Measurements from ENCODE around the gene HES4. TPM values are rescaled to one million over a fixed set of nuclear protein-coding genes. Genes with fewer than 3 reads are reported as not detected.

HES4 gene
- total and polyA plus RNA-seq, 2 of the 13 experiments (the other 11 are each of a cell fraction or from before 2014, with no cell fraction given), result 8.8 to 10.6 TPM

GRCh38 chr1:1006305-1007159, 6.6 kb upstream of the HES4 start (continued):
- TF ChIP-seq ELF1 (CRISPR knock-in tag; IDR thresholded peaks at IDR 0.05) (peak; percentile 82), KLF13 (CRISPR knock-in tag; IDR thresholded peaks at IDR 0.05) (no peak; the same call in 1 of the 2 replicates), HHEX (CRISPR knock-in tag; IDR thresholded peaks at IDR 0.05) (no peak), NAIF1 (CRISPR knock-in tag; IDR thresholded peaks at IDR 0.05; ENCODE audit: borderline replicate concordance) (0 out of 2 replicates have a peak, but pooled peaks have one; percentile 51), JUNB (CRISPR knock-in tag; IDR thresholded peaks at IDR 0.05; ENCODE audit: borderline replicate concordance) (peak; percentile 98), NCOA5 (CRISPR knock-in tag; IDR thresholded peaks at IDR 0.05) (no peak), ZBTB8A (CRISPR knock-in tag; IDR thresholded peaks at IDR 0.05; ENCODE audit: borderline replicate concordance, low read depth) (no peak), ZNF512B (CRISPR knock-in tag; IDR thresholded peaks at IDR 0.05; ENCODE audit: borderline replicate concordance) (no peak), RXRA (CRISPR knock-in tag; IDR thresholded peaks at IDR 0.05) (peak; percentile 90), ZNF460 (CRISPR knock-in tag; IDR thresholded peaks at IDR 0.05; ENCODE audit: borderline replicate concordance) (no peak), MAFF (IDR thresholded peaks at IDR 0.05; ENCODE audit: low read depth, low read length) (no peak), NRL (CRISPR knock-in tag; IDR thresholded peaks at IDR 0.05; ENCODE audit: borderline replicate concordance) (peak; percentile 88), E2F1 (CRISPR knock-in tag; IDR thresholded peaks at IDR 0.05) (peak; percentile 52; the same call in 1 of the 2 replicates), ZFP36L1 (CRISPR knock-in tag; IDR thresholded peaks at IDR 0.05) (no peak), ZBTB49 (CRISPR knock-in tag; IDR thresholded peaks at IDR 0.05; ENCODE audit: borderline replicate concordance) (no peak; the same call in 1 of the 2 replicates), ZNF574 (CRISPR knock-in tag; IDR thresholded peaks at IDR 0.05) (peak; percentile 85)
- TF ChIP-seq, protein P1, sequence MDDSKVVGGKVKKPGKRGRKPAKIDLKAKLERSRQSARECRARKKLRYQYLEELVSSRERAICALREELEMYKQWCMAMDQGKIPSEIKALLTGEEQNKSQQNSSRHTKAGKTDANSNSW (CRISPR knock-in tag; IDR thresholded peaks at IDR 0.05; ENCODE audit: borderline replicate concordance), result no peak
- TF ChIP-seq, protein P2, sequence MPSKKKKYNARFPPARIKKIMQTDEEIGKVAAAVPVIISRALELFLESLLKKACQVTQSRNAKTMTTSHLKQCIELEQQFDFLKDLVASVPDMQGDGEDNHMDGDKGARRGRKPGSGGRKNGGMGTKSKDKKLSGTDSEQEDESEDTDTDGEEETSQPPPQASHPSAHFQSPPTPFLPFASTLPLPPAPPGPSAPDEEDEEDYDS (CRISPR knock-in tag; IDR thresholded peaks at IDR 0.05), result peak; percentile 67; the same call in 1 of the 2 replicates

All from HepG2 (cell line).